ENCODE data around the gene KDM4F.
"Not testable (repeated sequence)": the region's sequence is repeated elsewhere in the genome, so short reads cannot be mapped to it uniquely, and the experiment has no call there.

KDM4F gene

GRCh38 chr11:95025594-95025993 lies 23.6 kb upstream of the KDM4F start:
- not testable (repeated sequence) for H3K4me2 ChIP-seq (ENCODE audit: insufficient read depth, low read length, poor library complexity, severe bottlenecking); H3K9ac ChIP-seq (ENCODE audit: low read depth, low read length, poor library complexity); H2BK12ac ChIP-seq (ENCODE audit: low read length); H2AFZ ChIP-seq (ENCODE audit: low read length); H3K27me3 ChIP-seq (ENCODE audit: control insufficient read depth in 3 of 3, insufficient read depth in 3 of 3, low read depth in 1 of 3, low read length in 3 of 3); H3K4me1 ChIP-seq (ENCODE audit: control insufficient read depth in 2 of 2, insufficient read depth in 1 of 2, low read depth in 1 of 2, low read length in 2 of 2); H3K4ac ChIP-seq (ENCODE audit: low read length); H3K79me1 ChIP-seq (ENCODE audit: low read depth, low read length); H3K9me3 ChIP-seq (replicated peaks in 1 of 2; ENCODE audit: control insufficient read depth in 2 of 2, insufficient read depth in 1 of 2, low read depth in 1 of 2, low read length in 2 of 2); H2BK5ac ChIP-seq (ENCODE audit: low read length); H2BK120ac ChIP-seq (ENCODE audit: low read depth, low read length); DNase-seq (ENCODE audit: low spot score); H3K4me3 ChIP-seq (ENCODE audit: low read length in 2 of 2); H3K36me3 ChIP-seq (replicated peaks in 1 of 2; ENCODE audit: control insufficient read depth in 2 of 2, insufficient read depth in 2 of 2, low read length in 2 of 2); H2AK5ac ChIP-seq (ENCODE audit: low read depth, low read length); H3K27ac ChIP-seq (replicated peaks; ENCODE audit: low read length); H4K8ac ChIP-seq (ENCODE audit: low read depth, low read length); H4K91ac ChIP-seq (ENCODE audit: low read depth, low read length, poor library complexity); H2BK15ac ChIP-seq (ENCODE audit: low read length); H3K23ac ChIP-seq (ENCODE audit: low read depth, low read length, poor library complexity); H3K18ac ChIP-seq (ENCODE audit: low read length); H3K14ac ChIP-seq (ENCODE audit: low read length)
- no CpG with 5 or more reads among the region's 9 CpGs for WGBS, 2 donors (ENCODE audit: extremely low coverage in 2 of 2, insufficient read length in 2 of 2, insufficient replicate concordance in 1 of 2)

- DNase-seq (ENCODE audit: low spot score), result no peak
- no peak overlapping the region for H2BK5ac ChIP-seq (ENCODE audit: low read length)
- no peak overlapping the region for H3K23ac ChIP-seq (ENCODE audit: low read depth, low read length, poor library complexity)
- no CpG with 5 or more reads among the region's 3 CpGs for WGBS, 2 donors (ENCODE audit: extremely low coverage in 2 of 2, insufficient read length in 2 of 2, insufficient replicate concordance in 1 of 2)
- no peak overlapping the region for H2AK5ac ChIP-seq (ENCODE audit: low read depth, low read length)
- no peak overlapping the region for H4K91ac ChIP-seq (ENCODE audit: low read depth, low read length, poor library complexity)
- H2BK12ac ChIP-seq (ENCODE audit: low read length), result no peak overlapping the region
- H3K4ac ChIP-seq (ENCODE audit: low read length), result no peak overlapping the region
- no peaks in the 10 kb centered on the region for H3K4me1 ChIP-seq (ENCODE audit: control insufficient read depth in 2 of 2, insufficient read depth in 1 of 2, low read depth in 1 of 2, low read length in 2 of 2)
- peaks cover 0 to 5% of the 10 kb centered on the region in 2 donors for H3K9me3 ChIP-seq (replicated peaks in 1 of 2; ENCODE audit: control insufficient read depth in 2 of 2, insufficient read depth in 1 of 2, low read depth in 1 of 2, low read length in 2 of 2)
- H3K18ac ChIP-seq (ENCODE audit: low read length), result no peak overlapping the region
- no peak overlapping the region for H4K8ac ChIP-seq (ENCODE audit: low read depth, low read length)
- no peak overlapping the region for H3K27ac ChIP-seq (replicated peaks; ENCODE audit: low read length)
- H3K4me3 ChIP-seq (ENCODE audit: low read length in 2 of 2), result no peak overlapping the region
- H3K27me3 ChIP-seq (ENCODE audit: control insufficient read depth in 3 of 3, insufficient read depth in 3 of 3, low read depth in 1 of 3, low read length in 3 of 3), result peaks cover 0 to 2% (median 0%) of the 10 kb centered on the region in 3 experiments
- H3K14ac ChIP-seq (ENCODE audit: low read length), result no peak overlapping the region
- no peak overlapping the region for H2BK120ac ChIP-seq (ENCODE audit: low read depth, low read length)
- H2BK15ac ChIP-seq (ENCODE audit: low read length), result no peak overlapping the region
- peaks cover 0 to 1% of the 10 kb centered on the region in 2 donors for H3K36me3 ChIP-seq (replicated peaks in 1 of 2; ENCODE audit: control insufficient read depth in 2 of 2, insufficient read depth in 2 of 2, low read length in 2 of 2)
- no peak overlapping the region for H3K9ac ChIP-seq (ENCODE audit: low read depth, low read length, poor library complexity)
- no peak overlapping the region for H2AFZ ChIP-seq (ENCODE audit: low read length)
- H3K4me2 ChIP-seq (ENCODE audit: insufficient read depth, low read length, poor library complexity, severe bottlenecking), result no peak overlapping the region
- H3K79me1 ChIP-seq (ENCODE audit: low read depth, low read length), result no peaks in the 10 kb centered on the region
Measured at GRCh38 chr11:95028357-95028756, 20.9 kb upstream of the KDM4F start.

GRCh38 chr11:95033051-95033450 lies 16.2 kb upstream of the KDM4F start:
- Histone ChIP-seq H3K27ac (replicated peaks; ENCODE audit: low read length) (no peak overlapping the region), H2BK12ac (ENCODE audit: low read length) (no peak overlapping the region), H3K79me1 (ENCODE audit: low read depth, low read length) (peaks cover 2% of the 10 kb centered on the region), H3K27me3 (ENCODE audit: control insufficient read depth in 3 of 3, insufficient read depth in 3 of 3, low read depth in 1 of 3, low read length in 3 of 3) (peaks cover 0 to 4% (median 0%) of the 10 kb centered on the region in 3 experiments), H2BK5ac (ENCODE audit: low read length) (no peak overlapping the region), H2BK120ac (ENCODE audit: low read depth, low read length) (no peak overlapping the region), H4K8ac (ENCODE audit: low read depth, low read length) (no peak overlapping the region), H3K9me3 (replicated peaks in 1 of 2; ENCODE audit: control insufficient read depth in 2 of 2, insufficient read depth in 1 of 2, low read depth in 1 of 2, low read length in 2 of 2) (peaks cover 0 to 5% of the 10 kb centered on the region in 2 donors), H4K91ac (ENCODE audit: low read depth, low read length, poor library complexity) (no peak overlapping the region), H2AK5ac (ENCODE audit: low read depth, low read length) (no peak overlapping the region), H3K4me2 (ENCODE audit: insufficient read depth, low read length, poor library complexity, severe bottlenecking) (no peak overlapping the region), H2AFZ (ENCODE audit: low read length) (no peak overlapping the region), H3K14ac (ENCODE audit: low read length) (no peak overlapping the region), H3K9ac (ENCODE audit: low read depth, low read length, poor library complexity) (no peak overlapping the region), H3K18ac (ENCODE audit: low read length) (no peak overlapping the region), H2BK15ac (ENCODE audit: low read length) (no peak overlapping the region), H3K4ac (ENCODE audit: low read length) (no peak overlapping the region), H3K36me3 (replicated peaks in 1 of 2; ENCODE audit: control insufficient read depth in 2 of 2, insufficient read depth in 2 of 2, low read length in 2 of 2) (peaks cover 0 to 1% of the 10 kb centered on the region in 2 donors), H3K4me3 (ENCODE audit: low read length in 2 of 2) (no peak overlapping the region), H3K4me1 (ENCODE audit: control insufficient read depth in 2 of 2, insufficient read depth in 1 of 2, low read depth in 1 of 2, low read length in 2 of 2) (no peaks in the 10 kb centered on the region), H3K23ac (ENCODE audit: low read depth, low read length, poor library complexity) (no peak overlapping the region)
- DNase-seq (ENCODE audit: low spot score), result no peak
- WGBS, 2 donors (ENCODE audit: extremely low coverage in 2 of 2, insufficient read length in 2 of 2, insufficient replicate concordance in 1 of 2), result no CpG with 5 or more reads among the region's 1 CpG

GRCh38 chr11:95035316-95035715 lies 13.9 kb upstream of the KDM4F start:
- H3K23ac ChIP-seq (ENCODE audit: low read depth, low read length, poor library complexity), result no peak overlapping the region
- WGBS, 2 donors (ENCODE audit: extremely low coverage in 2 of 2, insufficient read length in 2 of 2, insufficient replicate concordance in 1 of 2), result no CpG with 5 or more reads among the region's 2 CpGs

More at GRCh38 chr11:95035316-95035715, 13.9 kb upstream of the KDM4F start:
- H3K4me1 ChIP-seq (ENCODE audit: control insufficient read depth in 2 of 2, insufficient read depth in 1 of 2, low read depth in 1 of 2, low read length in 2 of 2), result no peaks in the 10 kb centered on the region
- no peak overlapping the region for H3K4me3 ChIP-seq (ENCODE audit: low read length in 2 of 2)
- H3K36me3 ChIP-seq (replicated peaks in 1 of 2; ENCODE audit: control insufficient read depth in 2 of 2, insufficient read depth in 2 of 2, low read length in 2 of 2), result peaks cover 0 to 1% of the 10 kb centered on the region in 2 donors
- peaks cover 0 to 4% (median 0%) of the 10 kb centered on the region in 3 experiments for H3K27me3 ChIP-seq (ENCODE audit: control insufficient read depth in 3 of 3, insufficient read depth in 3 of 3, low read depth in 1 of 3, low read length in 3 of 3)
- peaks cover 0 to 5% of the 10 kb centered on the region in 2 donors for H3K9me3 ChIP-seq (replicated peaks in 1 of 2; ENCODE audit: control insufficient read depth in 2 of 2, insufficient read depth in 1 of 2, low read depth in 1 of 2, low read length in 2 of 2)
- H3K27ac ChIP-seq (replicated peaks; ENCODE audit: low read length), result no peak overlapping the region
- no peak overlapping the region for H3K14ac ChIP-seq (ENCODE audit: low read length)
- no peak overlapping the region for H2BK15ac ChIP-seq (ENCODE audit: low read length)
- no peak overlapping the region for H2AK5ac ChIP-seq (ENCODE audit: low read depth, low read length)
- no peak overlapping the region for H4K8ac ChIP-seq (ENCODE audit: low read depth, low read length)
- H3K79me1 ChIP-seq (ENCODE audit: low read depth, low read length), result peaks cover 2% of the 10 kb centered on the region
- no peak overlapping the region for H3K9ac ChIP-seq (ENCODE audit: low read depth, low read length, poor library complexity)
- no peak overlapping the region for H4K91ac ChIP-seq (ENCODE audit: low read depth, low read length, poor library complexity)
- H2BK5ac ChIP-seq (ENCODE audit: low read length), result no peak overlapping the region
- H2AFZ ChIP-seq (ENCODE audit: low read length), result peak overlapping the region; percentile 35
- H3K4me2 ChIP-seq (ENCODE audit: insufficient read depth, low read length, poor library complexity, severe bottlenecking), result no peak overlapping the region
- DNase-seq (ENCODE audit: low spot score), result no peak
- H2BK120ac ChIP-seq (ENCODE audit: low read depth, low read length), result no peak overlapping the region
- H2BK12ac ChIP-seq (ENCODE audit: low read length), result no peak overlapping the region
- H3K18ac ChIP-seq (ENCODE audit: low read length), result no peak overlapping the region
- H3K4ac ChIP-seq (ENCODE audit: low read length), result no peak overlapping the region
